GM21423 (cell line): Measurements from ENCODE around the gene ZNF497.
"Not testable (repeated sequence)": the region's sequence is repeated elsewhere in the genome, so short reads cannot be mapped to it uniquely, and the experiment has no call there.

Experiments used
- ATAC-seq: cut with Tn5 transposase; IDR thresholded peaks from one replicate; pipeline ENCODE4 v1.9.1; 2021; ENCODE audit warnings: mild to moderate bottlenecking, moderate library complexity; ENCODE audit not compliant: unreplicated experiment

ZNF497 gene

GRCh38 chr19:58362272-58362994, at the start of gene ZNF497:
Gene ZNF497, minus strand, starts transcription at chr19:58362751. Its CDS starts 5,116 bp downstream, at chr19:58357635.
- ATAC-seq: peak; percentile 84

- peak; percentile 17 for ATAC-seq
Measured at GRCh38 chr19:58409010-58409790, 46.6 kb upstream of the ZNF497 start.

- ATAC-seq: peak; percentile 92
Measured at GRCh38 chr19:58408152-58409009, 45.8 kb upstream of the ZNF497 start, which contains the start of gene ZNF584. Gene ZNF584, plus strand, starts transcription at chr19:58408649. Its CDS starts 499 bp downstream, at chr19:58409148.

GRCh38 chr19:58407658-58408151, 45.2 kb upstream of the ZNF497 start:
- ATAC-seq: no peak

- ATAC-seq: no peak
Measured at GRCh38 chr19:58406818-58407657, 44.5 kb upstream of the ZNF497 start.

GRCh38 chr19:58403920-58404478, 41.4 kb upstream of the ZNF497 start:
- not testable (repeated sequence) for ATAC-seq

GRCh38 chr19:58401840-58402421, 39.4 kb upstream of the ZNF497 start:
- no peak for ATAC-seq

GRCh38 chr19:58400916-58401839, 38.6 kb upstream of the ZNF497 start:
- ATAC-seq: peak; percentile 98

- ATAC-seq: no peak
Measured at GRCh38 chr19:58400316-58400915, 37.9 kb upstream of the ZNF497 start.

GRCh38 chr19:58399903-58400302, 37.4 kb upstream of the ZNF497 start:
- ATAC-seq: no peak

- no peak for ATAC-seq
Measured at GRCh38 chr19:58398545-58398944, 36.0 kb upstream of the ZNF497 start.

- no peak for ATAC-seq
Measured at GRCh38 chr19:58398087-58398486, 35.5 kb upstream of the ZNF497 start.

GRCh38 chr19:58397533-58398037, 35.0 kb upstream of the ZNF497 start:
- ATAC-seq: no peak

- no peak for ATAC-seq
Measured at GRCh38 chr19:58396691-58397532, 34.4 kb upstream of the ZNF497 start.

GRCh38 chr19:58395979-58396627, 33.6 kb upstream of the ZNF497 start:
- no peak for ATAC-seq
